ENCODE measurements around the gene CWC15. TPM values are rescaled to one million over a fixed set of nuclear protein-coding genes. Genes with fewer than 3 reads are reported as not detected.
"Not testable (repeated sequence)": the region's sequence is repeated elsewhere in the genome, so short reads cannot be mapped to it uniquely, and the experiment has no call there.

Gene CWC15
- total RNA-seq, 5 donors from 2014 or later (not counting 1 experiment from before 2014, with no cell fraction given): 56.4 to 91.0 (median 64.1) TPM

- Mint-ChIP-seq H3K4me1 (peaks cover 43 to 72% (median 48%) of the 10 kb centered on the region in 3 donors), H3K36me3 (no peaks in the 10 kb centered on the region), H3K9me3 (no peaks in the 10 kb centered on the region), H3K27me3 (no peaks in the 10 kb centered on the region), H3K27ac (no peak overlapping the region), H3K4me3 (peak overlapping the region in 1 of 3 donors; percentile 29)
- no peaks in the 10 kb centered on the region for H3K36me3 ChIP-seq (ENCODE audit: control insufficient read depth in 2 of 2, extremely low read depth in 1 of 2, insufficient read depth in 1 of 2, low read length in 1 of 2)
- DNase-seq (no peak), ATAC-seq (replicated peaks in 1 of 4) (no peak)
- WGBS (ENCODE audit: insufficient coverage): no CpG with 5 or more reads among the region's 5 CpGs
- H3K9me3 ChIP-seq: no peaks in the 10 kb centered on the region
- no peak overlapping the region for H3K4me3 ChIP-seq (ENCODE audit: control insufficient read depth in 1 of 2, extremely low read depth in 1 of 2, low read length in 1 of 2)
- ChIA-PET POLR2A (no interaction called here), CTCF (no interaction called here)
- H3K27me3 ChIP-seq (replicated peaks in 1 of 2; ENCODE audit: control insufficient read depth in 2 of 2, extremely low read depth in 1 of 2, insufficient read depth in 2 of 2, low read length in 1 of 2): peaks cover 0 to 4% of the 10 kb centered on the region in 2 experiments
- peaks cover 28 to 43% of the 10 kb centered on the region in 2 experiments for H3K4me1 ChIP-seq (ENCODE audit: control insufficient read depth in 1 of 2, extremely low read depth in 1 of 2, insufficient read depth in 2 of 2, low read length in 2 of 2)
- no peak overlapping the region for H3K27ac ChIP-seq (ENCODE audit: low read length)
These were observed 40.9 kb downstream of the CWC15 start for GRCh38 chr11:94932503-94932902.

GRCh38 chr11:94932072-94932471, 41.3 kb downstream of the CWC15 start:
- H3K4me3 ChIP-seq (ENCODE audit: control insufficient read depth in 1 of 2, extremely low read depth in 1 of 2, low read length in 1 of 2); H3K36me3 Mint-ChIP-seq; H3K27ac ChIP-seq (ENCODE audit: low read length); POLR2A ChIA-PET; H3K9me3 Mint-ChIP-seq; ATAC-seq (replicated peaks in 1 of 4); DNase-seq; CTCF ChIA-PET; H3K27me3 Mint-ChIP-seq; H3K36me3 ChIP-seq (ENCODE audit: control insufficient read depth in 2 of 2, extremely low read depth in 1 of 2, insufficient read depth in 1 of 2, low read length in 1 of 2); H3K27me3 ChIP-seq (replicated peaks in 1 of 2; ENCODE audit: control insufficient read depth in 2 of 2, extremely low read depth in 1 of 2, insufficient read depth in 2 of 2, low read length in 1 of 2); H3K9me3 ChIP-seq: not testable (repeated sequence)
- peaks cover 28 to 47% of the 10 kb centered on the region in 2 experiments for H3K4me1 ChIP-seq (ENCODE audit: control insufficient read depth in 1 of 2, extremely low read depth in 1 of 2, insufficient read depth in 2 of 2, low read length in 2 of 2)
- H3K4me1 Mint-ChIP-seq: peaks cover 45 to 75% (median 52%) of the 10 kb centered on the region in 3 donors
- H3K27ac Mint-ChIP-seq: peak overlapping the region in 1 of 2 donors; percentile 20
- peak overlapping the region in 1 of 3 donors; percentile 29 for H3K4me3 Mint-ChIP-seq

GRCh38 chr11:94928117-94928990, 45.0 kb downstream of the CWC15 start:
- Mint-ChIP-seq H3K27me3 (no peaks in the 10 kb centered on the region), H3K4me1 (peaks cover 54 to 75% (median 57%) of the 10 kb centered on the region in 3 donors), H3K27ac (peak overlapping the region in 1 of 2 donors; percentile 20), H3K9me3 (peaks cover 0 to 6% (median 0%) of the 10 kb centered on the region in 3 donors), H3K36me3 (no peaks in the 10 kb centered on the region), H3K4me3 (peak overlapping the region in 1 of 3 donors; percentile 20)
- H3K27me3 ChIP-seq (replicated peaks in 1 of 2; ENCODE audit: control insufficient read depth in 2 of 2, extremely low read depth in 1 of 2, insufficient read depth in 2 of 2, low read length in 1 of 2): peaks cover 0 to 4% of the 10 kb centered on the region in 2 experiments
- no peak overlapping the region for H3K27ac ChIP-seq (ENCODE audit: low read length)
- DNase-seq (peak in 1 of 35 experiments; percentile 18), ATAC-seq (replicated peaks in 1 of 4) (peak in 1 of 4 experiments; percentile 66)
- ChIA-PET POLR2A (interaction anchor here in 1 of 2 donors (0.5 kb wide), 1 partner anchor 21 kb away, joined by 8 read pairs; no protein-coding TSS in a partner anchor), CTCF (no interaction called here)
- WGBS (ENCODE audit: insufficient coverage): no CpG with 5 or more reads among the region's 1 CpG
- peaks cover 42 to 56% of the 10 kb centered on the region in 2 experiments for H3K4me1 ChIP-seq (ENCODE audit: control insufficient read depth in 1 of 2, extremely low read depth in 1 of 2, insufficient read depth in 2 of 2, low read length in 2 of 2)
- H3K9me3 ChIP-seq: no peaks in the 10 kb centered on the region
- no peak overlapping the region for H3K4me3 ChIP-seq (ENCODE audit: control insufficient read depth in 1 of 2, extremely low read depth in 1 of 2, low read length in 1 of 2)
- no peaks in the 10 kb centered on the region for H3K36me3 ChIP-seq (ENCODE audit: control insufficient read depth in 2 of 2, extremely low read depth in 1 of 2, insufficient read depth in 1 of 2, low read length in 1 of 2)

GRCh38 chr11:94926698-94927237, 46.6 kb downstream of the CWC15 start:
- peaks cover 0 to 4% of the 10 kb centered on the region in 2 experiments for H3K27me3 ChIP-seq (replicated peaks in 1 of 2; ENCODE audit: control insufficient read depth in 2 of 2, extremely low read depth in 1 of 2, insufficient read depth in 2 of 2, low read length in 1 of 2)
- Mint-ChIP-seq H3K4me1 (peaks cover 49 to 74% (median 58%) of the 10 kb centered on the region in 3 donors), H3K4me3 (peak overlapping the region in 1 of 3 donors; percentile 43), H3K27ac (peak overlapping the region in 1 of 2 donors; percentile 45), H3K27me3 (no peaks in the 10 kb centered on the region), H3K36me3 (no peaks in the 10 kb centered on the region), H3K9me3 (peaks cover 0 to 6% (median 0%) of the 10 kb centered on the region in 3 donors)
- H3K4me3 ChIP-seq (ENCODE audit: control insufficient read depth in 1 of 2, extremely low read depth in 1 of 2, low read length in 1 of 2): no peak overlapping the region
- ChIA-PET CTCF (no interaction called here), POLR2A (interaction anchor here in 1 of 2 donors (0.5 kb wide), 1 partner anchor 416 kb away, joined by 4 read pairs; no protein-coding TSS in a partner anchor)
- 67% methylated on average over 3 of the region's 6 CpGs for WGBS (ENCODE audit: insufficient coverage)
- H3K27ac ChIP-seq (ENCODE audit: low read length): no peak overlapping the region
- peaks cover 44 to 51% of the 10 kb centered on the region in 2 experiments for H3K4me1 ChIP-seq (ENCODE audit: control insufficient read depth in 1 of 2, extremely low read depth in 1 of 2, insufficient read depth in 2 of 2, low read length in 2 of 2)
- H3K36me3 ChIP-seq (ENCODE audit: control insufficient read depth in 2 of 2, extremely low read depth in 1 of 2, insufficient read depth in 1 of 2, low read length in 1 of 2): no peaks in the 10 kb centered on the region
- no peak for DNase-seq
- no peak for ATAC-seq (replicated peaks in 1 of 4)
- no peaks in the 10 kb centered on the region for H3K9me3 ChIP-seq

GRCh38 chr11:94926271-94926625, 47.1 kb downstream of the CWC15 start:
- no peak for DNase-seq
- peaks cover 2% of the 10 kb centered on the region for H3K36me3 Mint-ChIP-seq
- H3K27ac Mint-ChIP-seq: peak overlapping the region; percentile 97 to 99
- H3K9me3 ChIP-seq: no peaks in the 10 kb centered on the region
- peak overlapping the region in 1 of 3 donors; percentile 71 for H3K4me3 Mint-ChIP-seq
- peaks cover 0 to 6% (median 0%) of the 10 kb centered on the region in 3 donors for H3K9me3 Mint-ChIP-seq
- no peaks in the 10 kb centered on the region for H3K27me3 Mint-ChIP-seq
- peaks cover 49 to 74% (median 58%) of the 10 kb centered on the region in 3 donors for H3K4me1 Mint-ChIP-seq
- ATAC-seq (replicated peaks in 1 of 4): no peak
- ChIA-PET CTCF (no interaction called here), POLR2A (interaction anchor here in 1 of 2 donors (0.5 kb wide), 1 partner anchor 416 kb away, joined by 4 read pairs; no protein-coding TSS in a partner anchor)
- no peak overlapping the region for H3K4me3 ChIP-seq (ENCODE audit: control insufficient read depth in 1 of 2, extremely low read depth in 1 of 2, low read length in 1 of 2)
- H3K27ac ChIP-seq (ENCODE audit: low read length): peak overlapping the region; percentile 74
- no peaks in the 10 kb centered on the region for H3K36me3 ChIP-seq (ENCODE audit: control insufficient read depth in 2 of 2, extremely low read depth in 1 of 2, insufficient read depth in 1 of 2, low read length in 1 of 2)
- H3K27me3 ChIP-seq (replicated peaks in 1 of 2; ENCODE audit: control insufficient read depth in 2 of 2, extremely low read depth in 1 of 2, insufficient read depth in 2 of 2, low read length in 1 of 2): peaks cover 0 to 4% of the 10 kb centered on the region in 2 experiments
- peaks cover 44 to 51% of the 10 kb centered on the region in 2 experiments for H3K4me1 ChIP-seq (ENCODE audit: control insufficient read depth in 1 of 2, extremely low read depth in 1 of 2, insufficient read depth in 2 of 2, low read length in 2 of 2)

- H3K36me3 Mint-ChIP-seq: peaks cover 3% of the 10 kb centered on the region
- H3K9me3 Mint-ChIP-seq: peaks cover 0 to 6% (median 0%) of the 10 kb centered on the region in 3 donors
- Histone ChIP-seq H3K27me3 (replicated peaks in 1 of 2; ENCODE audit: control insufficient read depth in 2 of 2, extremely low read depth in 1 of 2, insufficient read depth in 2 of 2, low read length in 1 of 2) (peaks cover 0 to 4% of the 10 kb centered on the region in 2 experiments), H3K4me3 (ENCODE audit: control insufficient read depth in 1 of 2, extremely low read depth in 1 of 2, low read length in 1 of 2) (no peak overlapping the region), H3K4me1 (ENCODE audit: control insufficient read depth in 1 of 2, extremely low read depth in 1 of 2, insufficient read depth in 2 of 2, low read length in 2 of 2) (peaks cover 44 to 53% of the 10 kb centered on the region in 2 experiments), H3K27ac (ENCODE audit: low read length) (peak overlapping the region; percentile 74), H3K9me3 (no peaks in the 10 kb centered on the region), H3K36me3 (ENCODE audit: control insufficient read depth in 2 of 2, extremely low read depth in 1 of 2, insufficient read depth in 1 of 2, low read length in 1 of 2) (no peaks in the 10 kb centered on the region)
- WGBS (ENCODE audit: insufficient coverage): 80% methylated on average over 1 of the region's 7 CpGs
- DNase-seq (peak in 1 of 35 experiments; percentile 17), ATAC-seq (replicated peaks in 1 of 4) (peak in 3 of 4 experiments; percentile 29 to 31 (median 31))
- ChIA-PET POLR2A (no interaction called here), CTCF (no interaction called here)
- H3K4me3 Mint-ChIP-seq: peak overlapping the region; percentile 58 to 71 (median 66)
- H3K27ac Mint-ChIP-seq: peak overlapping the region; percentile 97 to 99
- H3K4me1 Mint-ChIP-seq: peaks cover 50 to 76% (median 58%) of the 10 kb centered on the region in 3 donors
- no peaks in the 10 kb centered on the region for H3K27me3 Mint-ChIP-seq
These were observed 47.7 kb downstream of the CWC15 start for GRCh38 chr11:94925422-94926270.
